Mesendoderm (in vitro differentiated cells): ENCODE measurements around the gene ZSWIM8.

Experiments used
- DNase-seq: peaks from one replicate; pipeline ENCODE4 v3.0.0; 2013
- H2AK5ac ChIP-seq: 2 replicates; pipeline ENCODE4 v1.6.1; 2013; ENCODE audit warnings: low read length, inconsistent platforms
- H2BK120ac ChIP-seq: 2 replicates; pipeline ENCODE4 v1.6.1; 2013; ENCODE audit warnings: low read depth, mild to moderate bottlenecking, low read length, moderate library complexity, mixed read lengths
- H2BK15ac ChIP-seq: replicated peaks from 2 replicates; pipeline ENCODE4 v1.6.1; 2013; ENCODE audit warnings: low read depth, mild to moderate bottlenecking, moderate library complexity
- H2BK5ac ChIP-seq: 2 replicates; pipeline ENCODE4 v1.6.1; 2013; ENCODE audit warnings: low read length, inconsistent platforms
- H3K18ac ChIP-seq: 2 replicates; pipeline ENCODE4 v1.6.1; 2013; ENCODE audit warnings: mild to moderate bottlenecking, low read length, mixed read lengths
- H3K23ac ChIP-seq: one replicate; pipeline ENCODE4 v1.6.1; 2013; ENCODE audit warnings: low read length
- H3K27ac ChIP-seq: 2 replicates; pipeline ENCODE4 v1.5.1; 2013; ENCODE audit warnings: low read depth, mild to moderate bottlenecking, inconsistent platforms, low read length, moderate library complexity
- H3K27me3 ChIP-seq: 2 replicates; pipeline ENCODE4 v1.6.1; 2013; ENCODE audit warnings: low read length, control low read depth, mild to moderate bottlenecking, inconsistent platforms; ENCODE audit not compliant: insufficient read depth, poor library complexity
- H3K36me3 ChIP-seq: 2 replicates; pipeline ENCODE4 v1.6.1; 2013; ENCODE audit warnings: low read length, inconsistent platforms; ENCODE audit not compliant: control insufficient read depth, insufficient read depth
- H3K4ac ChIP-seq: one replicate; pipeline ENCODE4 v1.6.1; 2013; ENCODE audit warnings: low read depth, mild to moderate bottlenecking, low read length, moderate library complexity
- H3K4me1 ChIP-seq: 2 replicates; pipeline ENCODE4 v1.6.1; 2013; ENCODE audit warnings: low read depth, low read length, inconsistent platforms; ENCODE audit not compliant: control insufficient read depth
- H3K4me2 ChIP-seq: 2 replicates; pipeline ENCODE4 v1.6.1; 2013; ENCODE audit warnings: low read length
- H3K4me3 ChIP-seq: 2 replicates; pipeline ENCODE4 v1.5.1; 2013; ENCODE audit warnings: mild to moderate bottlenecking, low read length
- H3K56ac ChIP-seq: one replicate; pipeline ENCODE4 v1.6.1; 2013; ENCODE audit warnings: low read length
- H3K79me1 ChIP-seq: 2 replicates; pipeline ENCODE4 v1.6.1; 2013; ENCODE audit warnings: low read length, inconsistent platforms
- H3K79me2 ChIP-seq: 2 replicates; pipeline ENCODE4 v1.6.1; 2013; ENCODE audit warnings: mild to moderate bottlenecking, low read length; ENCODE audit not compliant: control insufficient read depth, insufficient read depth
- H3K9ac ChIP-seq: 2 replicates; pipeline ENCODE4 v1.6.1; 2013; ENCODE audit warnings: low read length, inconsistent platforms
- H4K5ac ChIP-seq: one replicate; pipeline ENCODE4 v1.6.1; 2013; ENCODE audit warnings: low read length
- H4K8ac ChIP-seq: one replicate; pipeline ENCODE4 v1.6.1; 2013; ENCODE audit warnings: low read depth, mild to moderate bottlenecking, control low read depth, low read length, moderate library complexity
- WGBS: extraction: QIAGEN DNeasy Blood & Tissue Kit; methylation state at CpG from one replicate; pipeline ENCODE4 v1.1.7; 2013; ENCODE audit warnings: low lambda C conversion rate, missing lambda C conversion rate; ENCODE audit not compliant: insufficient coverage; ENCODE audit errors: extremely low coverage; 5-methylcytosine and 5-hydroxymethylcytosine counted together

Gene ZSWIM8

GRCh38 chr10:73773152-73773879, 12.1 kb upstream of the ZSWIM8 start:
- WGBS, result no CpG with 5 or more reads among the region's 29 CpGs
- H3K56ac ChIP-seq, result peak overlapping the region; percentile 98
- no peak overlapping the region for H3K27ac ChIP-seq

GRCh38 chr10:73774637-73775036, 10.8 kb upstream of the ZSWIM8 start:
- Histone ChIP-seq H2AK5ac (no peak overlapping the region), H4K5ac (no peak overlapping the region), H2BK120ac (no peak overlapping the region), H3K4me1 (no peaks in the 10 kb centered on the region), H3K23ac (no peak overlapping the region), H3K4ac (no peak overlapping the region), H3K18ac (no peak overlapping the region), H3K27me3 (no peaks in the 10 kb centered on the region), H3K9ac (no peak overlapping the region), H3K4me3 (no peak overlapping the region), H3K79me1 (peaks cover 7% of the 10 kb centered on the region), H3K56ac (no peak overlapping the region), H3K36me3 (peaks cover 8% of the 10 kb centered on the region), H4K8ac (no peak overlapping the region), H3K4me2 (no peak overlapping the region), H3K27ac (no peak overlapping the region), H2BK5ac (no peak overlapping the region), H3K79me2 (peaks cover 4% of the 10 kb centered on the region), H2BK15ac (no peak overlapping the region)
- WGBS, result no CpG with 5 or more reads among the region's 5 CpGs
- peak; percentile 27 for DNase-seq

More at GRCh38 chr10:73773152-73773879, 12.1 kb upstream of the ZSWIM8 start:
- Histone ChIP-seq H3K79me2 (peaks cover 4% of the 10 kb centered on the region), H3K23ac (no peak overlapping the region), H2BK15ac (no peak overlapping the region), H3K4me1 (no peaks in the 10 kb centered on the region), H3K36me3 (peaks cover 10% of the 10 kb centered on the region), H3K4me3 (peak overlapping the region; percentile 75), H2BK5ac (no peak overlapping the region), H3K4me2 (peak overlapping the region; percentile 75), H2BK120ac (no peak overlapping the region), H4K8ac (no peak overlapping the region), H3K18ac (no peak overlapping the region), H3K4ac (no peak overlapping the region), H3K79me1 (peaks cover 7% of the 10 kb centered on the region), H4K5ac (no peak overlapping the region), H2AK5ac (no peak overlapping the region), H3K27me3 (no peaks in the 10 kb centered on the region), H3K9ac (peak overlapping the region; percentile 90)
- no peak for DNase-seq

DNA sequence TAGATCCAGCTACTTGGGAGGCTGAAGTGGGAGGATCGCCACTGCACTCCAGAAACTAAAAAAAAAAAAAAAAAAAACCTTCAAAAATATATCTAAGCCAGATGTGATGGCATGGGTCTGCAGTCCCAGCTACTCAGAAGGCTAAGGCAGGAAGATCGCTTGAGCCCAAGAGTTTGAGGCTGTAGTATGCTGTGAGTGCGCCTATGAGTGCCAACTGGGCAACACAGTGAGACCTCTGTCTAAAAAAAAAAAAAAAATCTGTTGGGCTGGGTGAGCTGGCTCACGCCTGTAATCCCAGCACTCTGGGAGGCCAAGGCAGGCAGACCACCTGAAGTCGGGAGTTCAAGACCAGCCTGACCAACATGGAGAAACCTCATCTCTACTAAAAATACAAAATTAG, 6.4 kb upstream of the ZSWIM8 start:
- Histone ChIP-seq H3K79me2 (peaks cover 26% of the 10 kb centered on the region), H3K27me3 (no peaks in the 10 kb centered on the region), H3K4me2 (no peak overlapping the region), H3K4me1 (no peaks in the 10 kb centered on the region), H2BK120ac (no peak overlapping the region), H3K56ac (no peak overlapping the region), H3K27ac (no peak overlapping the region), H3K4ac (no peak overlapping the region), H4K8ac (no peak overlapping the region), H3K18ac (no peak overlapping the region), H3K36me3 (no peaks in the 10 kb centered on the region), H4K5ac (no peak overlapping the region), H2BK15ac (no peak overlapping the region), H3K79me1 (peaks cover 14% of the 10 kb centered on the region), H3K23ac (no peak overlapping the region), H3K9ac (no peak overlapping the region), H2BK5ac (no peak overlapping the region), H3K4me3 (no peak overlapping the region), H2AK5ac (no peak overlapping the region)
- no CpG with 5 or more reads among the region's 5 CpGs for WGBS
- no peak for DNase-seq

- Histone ChIP-seq H3K4me2 (no peak overlapping the region), H3K4ac (no peak overlapping the region), H3K27ac (no peak overlapping the region), H3K18ac (no peak overlapping the region), H3K9ac (no peak overlapping the region), H3K79me2 (peaks cover 24% of the 10 kb centered on the region), H3K56ac (no peak overlapping the region), H2BK120ac (no peak overlapping the region), H3K4me1 (no peaks in the 10 kb centered on the region), H4K8ac (no peak overlapping the region), H2BK5ac (no peak overlapping the region), H3K36me3 (no peaks in the 10 kb centered on the region), H3K27me3 (no peaks in the 10 kb centered on the region), H2BK15ac (no peak overlapping the region), H3K23ac (no peak overlapping the region), H4K5ac (no peak overlapping the region), H3K79me1 (peaks cover 12% of the 10 kb centered on the region), H3K4me3 (no peak overlapping the region), H2AK5ac (no peak overlapping the region)
- no peak for DNase-seq
- no CpG with 5 or more reads among the region's 3 CpGs for WGBS
Measured at GRCh38 chr10:73779539-73780197, 5.7 kb upstream of the ZSWIM8 start.

DNA sequence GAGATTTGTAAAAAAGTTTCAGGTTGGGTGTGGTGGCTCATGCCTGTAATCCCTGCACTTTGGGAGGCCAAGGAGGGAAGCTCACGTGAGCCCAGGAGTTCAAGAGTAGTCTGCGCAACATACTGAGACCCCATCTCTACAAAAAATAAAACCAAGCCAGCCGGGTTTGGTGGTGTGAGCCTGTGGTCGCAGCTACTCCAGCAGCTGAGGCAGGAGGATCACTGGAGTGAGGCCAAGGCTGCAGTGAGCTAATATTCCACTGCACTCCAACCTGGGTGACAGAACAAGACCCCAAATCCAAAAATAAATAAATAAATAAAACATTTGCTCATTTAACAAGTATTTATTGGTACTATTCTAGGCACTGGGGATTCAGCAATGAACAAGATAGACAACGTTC, 5.1 kb upstream of the ZSWIM8 start:
- Histone ChIP-seq H2BK15ac (no peak overlapping the region), H3K23ac (no peak overlapping the region), H3K56ac (no peak overlapping the region), H3K79me2 (peaks cover 24% of the 10 kb centered on the region), H4K8ac (no peak overlapping the region), H3K9ac (peak overlapping the region; percentile 40), H2AK5ac (no peak overlapping the region), H3K36me3 (no peaks in the 10 kb centered on the region), H3K4ac (no peak overlapping the region), H3K4me2 (no peak overlapping the region), H4K5ac (no peak overlapping the region), H2BK5ac (no peak overlapping the region), H3K18ac (no peak overlapping the region), H3K27me3 (no peaks in the 10 kb centered on the region), H3K4me1 (no peaks in the 10 kb centered on the region), H2BK120ac (no peak overlapping the region), H3K79me1 (peaks cover 12% of the 10 kb centered on the region), H3K4me3 (no peak overlapping the region), H3K27ac (no peak overlapping the region)
- WGBS, result no CpG with 5 or more reads among the region's 5 CpGs
- no peak for DNase-seq
